Effector CD4-positive, alpha-beta T cell (primary cell): ENCODE results near the gene OLFM2.
"Not testable (repeated sequence)": the region's sequence is repeated elsewhere in the genome, so short reads cannot be mapped to it uniquely, and the experiment has no call there.

ENCODE experiments used
- DNase-seq: peaks from one replicate; pipeline ENCODE4 v3.0.0-alpha.2; 2020

The OLFM2 gene

DNA sequence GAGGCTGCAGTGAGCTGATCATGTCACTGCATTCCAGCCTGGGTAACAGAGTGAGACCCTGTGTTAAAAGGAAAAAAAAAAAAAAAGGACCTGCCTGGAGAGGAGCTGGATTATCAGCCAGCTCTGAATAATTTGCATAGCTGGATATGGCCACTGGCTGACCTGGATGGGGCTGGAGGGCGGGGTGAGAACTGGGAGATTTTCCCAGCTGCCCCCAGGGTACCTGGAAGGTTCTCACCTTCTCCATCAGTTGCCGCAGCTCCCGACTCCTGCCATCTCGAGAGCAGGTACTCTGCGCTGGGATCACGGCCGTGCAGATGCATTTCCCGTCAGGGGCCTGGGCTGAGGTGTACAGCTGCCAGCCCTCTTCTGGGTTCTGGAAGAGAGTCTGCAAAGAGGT lies 75.9 kb downstream of the OLFM2 start:
- DNase-seq, result no peak

DNA sequence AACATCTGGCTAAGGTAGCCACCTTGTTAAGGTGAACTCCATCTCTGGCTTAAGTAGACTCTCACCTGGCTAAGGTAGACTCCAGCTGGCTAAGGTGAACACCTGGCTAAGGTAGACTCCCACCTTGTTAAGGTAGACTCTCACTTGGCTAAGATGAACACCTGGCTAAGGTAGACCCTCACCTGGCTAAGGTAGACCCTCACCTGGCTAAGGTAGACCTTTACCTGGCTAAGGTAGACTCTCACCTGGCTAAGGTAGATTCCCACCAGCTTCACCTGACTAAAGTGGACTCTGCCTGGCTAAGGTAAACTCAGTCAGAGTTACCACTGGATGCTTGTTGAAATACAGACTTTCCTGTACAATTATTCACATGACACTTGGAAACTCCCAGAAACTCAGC lies 77.5 kb downstream of the OLFM2 start:
- DNase-seq, result no peak

- DNase-seq, result no peak
Measured at GRCh38 chr19:9857920-9858746, 78.2 kb downstream of the OLFM2 start.

DNA sequence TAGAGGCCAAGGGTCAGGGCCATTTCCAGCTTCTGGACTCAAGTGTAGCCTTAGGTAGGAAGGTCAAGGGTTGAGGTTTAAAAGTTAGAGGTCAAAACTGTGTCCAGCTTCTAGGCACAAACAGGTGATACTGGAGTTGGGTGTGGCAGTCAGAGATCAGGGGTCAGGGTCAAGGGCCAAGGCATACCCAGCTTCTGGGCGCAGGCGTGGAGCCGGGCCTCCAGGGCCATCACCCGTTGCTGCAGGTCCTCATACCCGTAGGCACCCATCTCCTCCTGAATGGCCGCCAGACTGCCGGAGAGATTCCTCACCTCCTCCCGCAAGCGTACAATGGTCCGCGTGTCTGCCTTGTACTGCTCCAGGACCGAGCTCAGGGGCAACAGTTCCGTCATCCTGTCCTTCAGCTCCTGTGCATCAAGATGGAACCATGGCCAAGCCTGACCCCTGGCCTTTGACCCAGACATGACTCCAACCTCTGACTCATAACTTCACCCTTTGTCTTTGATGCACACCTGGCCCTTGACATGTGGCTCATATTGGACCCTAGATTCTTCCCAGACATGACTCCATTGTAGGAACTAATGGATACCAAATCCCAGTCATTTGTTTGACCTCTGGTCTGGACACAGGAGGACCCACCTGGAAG lies 79.1 kb downstream of the OLFM2 start:
- DNase-seq, result no peak

DNA sequence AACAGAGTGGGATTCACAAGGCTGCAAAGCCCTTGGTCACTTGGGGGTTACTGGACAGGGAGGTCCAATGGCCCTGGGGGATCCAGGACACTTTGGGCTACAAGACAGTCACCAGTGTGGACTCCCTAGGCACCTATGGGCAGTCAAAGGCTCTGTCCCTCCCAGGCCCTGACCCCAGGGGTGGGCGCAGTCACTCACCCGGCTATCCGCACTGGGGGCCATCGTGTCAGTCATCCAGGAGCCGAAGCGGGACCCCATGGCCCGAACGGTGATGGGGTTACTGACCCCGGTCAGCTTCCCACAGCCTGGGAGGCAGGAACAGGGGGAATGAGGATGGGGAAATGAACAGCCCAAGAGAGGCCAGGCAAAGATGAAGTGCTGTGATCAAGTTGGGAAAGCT lies 79.7 kb downstream of the OLFM2 start:
- no peak for DNase-seq

- no peak for DNase-seq
Measured at GRCh38 chr19:9854282-9854846, 82.0 kb downstream of the OLFM2 start.

- DNase-seq, result no peak
Measured at GRCh38 chr19:9850235-9850959, 85.9 kb downstream of the OLFM2 start.

- no peak for DNase-seq
Measured at GRCh38 chr19:9849791-9850190, 86.5 kb downstream of the OLFM2 start.

- DNase-seq, result no peak
Measured at GRCh38 chr19:9848762-9849161, 87.6 kb downstream of the OLFM2 start.

- peak; percentile 21 for DNase-seq
Measured at GRCh38 chr19:9848060-9848459, 88.3 kb downstream of the OLFM2 start.

GRCh38 chr19:9847087-9847671 lies 89.1 kb downstream of the OLFM2 start:
- DNase-seq, result no peak

GRCh38 chr19:9843626-9844273 lies 92.6 kb downstream of the OLFM2 start:
- DNase-seq, result not testable (repeated sequence)

DNA sequence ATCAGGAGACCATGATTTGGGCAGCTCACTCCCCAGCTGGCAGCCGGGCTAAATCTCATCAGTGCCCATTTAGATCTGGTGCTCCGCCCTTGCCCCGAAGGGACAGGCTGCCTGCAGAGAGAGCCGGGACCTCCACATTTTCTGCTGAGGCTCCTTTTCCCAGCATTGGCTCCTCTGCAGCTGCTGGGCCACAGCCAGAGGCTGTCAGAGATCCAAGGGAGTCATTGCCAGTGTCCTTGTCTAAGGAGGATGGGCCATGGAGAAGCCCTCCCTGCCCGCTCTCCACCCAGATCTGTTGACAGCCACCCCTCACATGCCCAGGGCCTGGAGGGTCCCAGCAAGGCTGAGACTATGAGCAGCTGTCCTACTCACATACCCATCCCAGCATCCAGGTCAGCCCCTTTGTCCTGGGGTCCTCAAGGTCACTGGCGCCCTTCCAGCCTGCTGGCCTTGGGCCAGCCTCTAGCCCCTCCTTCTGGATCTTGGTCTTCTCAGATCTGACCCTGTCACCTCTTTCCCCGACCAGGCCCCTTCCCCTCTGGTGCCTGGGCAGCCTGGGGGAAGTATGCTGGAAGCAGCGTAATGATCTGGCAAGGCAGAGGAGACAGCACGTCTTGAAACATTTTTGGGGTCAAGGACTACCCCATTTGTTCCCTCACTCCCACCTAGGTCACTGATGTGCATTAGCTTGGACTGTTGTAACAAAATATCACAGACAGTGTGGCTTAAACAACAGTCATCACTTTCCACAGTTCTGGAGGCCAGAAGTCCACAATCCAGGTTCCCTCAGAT lies 93.3 kb downstream of the OLFM2 start:
- no peak for DNase-seq

GRCh38 chr19:9839415-9839814 lies 96.9 kb downstream of the OLFM2 start:
- no peak for DNase-seq

GRCh38 chr19:9838324-9838723 lies 98.0 kb downstream of the OLFM2 start:
- DNase-seq, result no peak

DNA sequence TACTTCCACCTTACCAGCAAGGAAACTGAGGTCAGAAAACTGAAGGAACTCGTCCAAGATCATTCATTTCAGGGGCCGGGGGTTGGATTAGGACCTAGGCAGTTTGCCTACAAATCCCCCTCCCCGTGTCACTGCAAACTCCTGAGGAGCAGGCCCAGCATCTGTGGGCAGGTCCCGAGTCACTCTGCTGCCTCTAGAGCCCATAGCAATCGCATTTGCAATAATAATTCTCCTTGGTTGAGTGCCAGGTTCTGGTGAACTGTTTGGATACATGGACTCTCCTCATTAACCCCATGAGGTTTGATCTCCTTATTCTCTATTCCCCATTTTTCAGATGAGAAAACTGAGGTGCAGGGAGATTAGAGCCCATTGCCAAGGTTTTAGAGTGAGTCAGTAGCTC lies 100.3 kb downstream of the OLFM2 start:
- DNase-seq, result no peak

DNA sequence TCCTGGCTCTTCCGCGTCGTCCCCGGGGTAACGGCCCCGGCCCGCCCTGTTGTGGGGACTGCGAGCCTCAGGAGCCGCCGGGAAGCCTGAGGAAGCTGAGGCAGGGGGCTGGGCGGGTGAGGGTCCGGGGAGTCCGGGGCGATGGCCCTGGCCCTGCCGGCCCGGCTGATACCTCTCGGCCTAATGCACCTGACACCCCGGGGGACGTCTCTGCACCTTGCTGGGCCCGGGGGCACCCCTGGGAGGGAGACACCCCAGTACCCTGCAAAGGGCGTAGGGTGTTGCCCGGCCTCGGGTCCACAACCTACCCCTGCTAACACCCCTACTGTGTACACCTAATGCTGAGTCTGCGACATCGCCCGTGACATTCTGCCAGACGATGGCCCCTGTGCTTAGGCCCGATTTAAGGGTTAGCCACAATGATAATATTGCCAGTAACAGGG lies 100.8 kb downstream of the OLFM2 start:
- no peak for DNase-seq

DNA sequence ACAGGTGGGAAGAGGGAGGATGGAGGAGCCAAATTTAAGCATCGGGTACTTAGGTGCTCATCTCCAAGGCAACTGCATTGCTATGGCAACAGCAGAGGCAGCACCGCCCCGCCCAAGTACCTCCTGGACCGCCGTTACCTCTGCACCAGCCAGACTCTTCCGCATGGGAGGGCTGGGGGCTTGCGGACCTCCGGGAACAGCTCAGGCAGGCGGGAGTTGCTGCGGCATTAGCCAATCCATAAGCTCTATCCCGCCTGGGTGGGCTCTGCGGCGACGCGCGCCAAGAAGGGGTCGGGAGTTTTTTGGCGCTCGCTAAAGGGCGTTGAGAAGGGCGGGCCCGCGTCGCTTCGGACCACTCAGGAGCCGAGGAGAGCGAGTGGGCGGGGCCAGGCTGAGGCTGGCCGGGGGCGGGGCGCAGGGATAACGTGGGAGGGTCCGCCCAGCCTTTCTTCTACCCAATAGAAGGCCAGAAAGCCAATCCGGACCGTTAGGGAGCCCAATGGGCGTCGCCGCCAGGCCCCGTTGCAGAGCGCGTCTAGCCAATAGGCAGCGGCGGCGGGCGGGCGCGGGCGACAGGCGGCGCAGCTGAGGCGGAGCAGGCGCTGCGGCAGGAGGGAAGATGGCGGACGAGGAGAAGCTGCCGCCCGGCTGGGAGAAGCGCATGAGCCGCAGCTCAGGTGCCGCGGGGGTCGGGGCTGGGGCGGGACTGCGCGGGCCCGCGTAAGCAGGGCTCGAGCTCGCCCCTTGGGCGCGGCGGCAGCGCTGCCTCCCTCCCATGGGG lies 101.4 kb downstream of the OLFM2 start, which contains the start of gene PIN1:
Gene PIN1 (plus strand): TSS at position 593 of the 781 bp plus-strand sequence. CDS start 27 bp downstream, at position 620.
- peak; percentile 98 for DNase-seq

DNA sequence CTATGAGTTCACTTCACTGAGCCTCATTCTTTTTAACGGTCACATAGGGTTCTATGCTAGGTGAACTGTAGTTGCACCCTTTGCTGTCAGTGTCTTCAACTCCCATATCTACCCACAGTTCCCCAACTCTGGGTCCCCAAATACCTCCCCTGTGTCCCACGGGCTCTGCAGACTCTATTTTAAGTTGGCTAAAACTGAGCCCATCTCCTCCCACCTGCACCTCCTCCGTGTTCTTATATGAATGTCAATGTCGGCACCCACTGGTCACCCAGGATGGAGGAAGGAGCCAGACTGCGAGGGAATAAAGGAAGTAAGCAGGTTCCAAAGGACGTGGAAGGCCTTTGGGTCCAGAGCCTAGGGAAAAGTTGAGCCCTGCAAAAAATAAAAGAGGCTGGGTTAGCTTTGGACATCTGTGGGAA lies 102.0 kb downstream of the OLFM2 start:
- no peak for DNase-seq

GRCh38 chr19:9828551-9829063 lies 107.7 kb downstream of the OLFM2 start:
- DNase-seq, result no peak
